Epidermal melanocyte (primary cell): ENCODE results near the gene SNX19.

ENCODE experiments used
- DNase-seq: peaks from one replicate; pipeline ENCODE4 v3.0.0; 2011; ENCODE audit warnings: low spot score; ENCODE audit not compliant: insufficient read length

The SNX19 gene

DNA sequence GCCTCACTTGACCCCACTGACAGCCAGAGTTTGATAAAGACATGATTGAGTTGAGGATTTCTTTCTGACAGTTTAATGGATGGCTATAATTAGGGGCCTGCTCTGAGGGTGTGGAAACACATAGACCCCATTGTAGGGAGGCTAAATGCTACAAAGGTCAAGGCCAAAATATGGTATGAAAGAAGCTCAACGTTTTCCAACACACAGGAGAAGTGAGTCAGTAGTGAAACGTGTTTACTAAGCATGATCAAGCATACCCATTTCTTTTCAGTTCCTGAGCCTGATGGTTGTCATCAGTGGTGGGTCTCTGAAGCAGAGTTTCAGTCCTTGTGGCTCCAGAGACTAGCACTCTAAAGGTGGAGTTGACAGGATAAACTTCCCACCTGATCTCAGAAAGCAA is 69.7 kb downstream of the SNX19 start:
- DNase-seq: no peak

DNA sequence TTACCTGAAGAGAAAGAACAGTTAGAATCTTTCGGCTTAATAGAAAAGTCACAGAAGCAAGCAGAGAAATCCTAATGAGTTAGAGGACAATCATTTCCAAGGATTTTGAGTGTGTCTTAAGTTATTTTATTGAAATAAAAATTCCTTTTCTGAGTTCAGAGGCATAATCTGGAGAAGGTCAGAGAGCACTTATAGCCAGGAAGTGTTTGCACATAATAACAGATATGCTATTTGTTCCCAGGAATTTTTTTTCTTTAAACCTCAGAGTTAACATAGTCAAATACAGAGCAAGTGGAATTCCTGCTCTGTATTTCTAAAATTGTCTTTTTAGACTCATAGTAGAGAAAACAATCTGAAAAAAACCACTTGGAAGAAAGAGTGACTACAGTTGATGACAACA is 74.3 kb downstream of the SNX19 start:
- DNase-seq: no peak

DNA sequence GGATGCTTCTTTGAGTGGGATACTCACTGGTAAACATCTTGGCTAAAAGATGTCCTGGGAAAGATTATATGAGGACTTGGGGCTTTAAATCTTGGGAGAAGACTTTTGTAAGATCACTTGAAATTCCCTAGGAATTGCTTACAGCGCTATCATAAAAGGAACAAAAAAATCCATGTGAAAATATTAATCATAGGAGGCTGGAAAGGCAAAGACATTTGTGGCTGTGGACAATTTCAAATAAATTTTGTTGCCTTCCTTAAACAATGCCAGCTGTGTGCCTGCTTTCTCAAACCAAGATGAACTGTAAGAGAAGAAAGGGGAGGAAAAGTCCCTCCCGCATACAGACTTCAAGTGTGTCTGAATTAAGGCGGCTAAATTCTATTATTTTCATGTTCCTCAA is 75.6 kb downstream of the SNX19 start:
- no peak for DNase-seq

DNA sequence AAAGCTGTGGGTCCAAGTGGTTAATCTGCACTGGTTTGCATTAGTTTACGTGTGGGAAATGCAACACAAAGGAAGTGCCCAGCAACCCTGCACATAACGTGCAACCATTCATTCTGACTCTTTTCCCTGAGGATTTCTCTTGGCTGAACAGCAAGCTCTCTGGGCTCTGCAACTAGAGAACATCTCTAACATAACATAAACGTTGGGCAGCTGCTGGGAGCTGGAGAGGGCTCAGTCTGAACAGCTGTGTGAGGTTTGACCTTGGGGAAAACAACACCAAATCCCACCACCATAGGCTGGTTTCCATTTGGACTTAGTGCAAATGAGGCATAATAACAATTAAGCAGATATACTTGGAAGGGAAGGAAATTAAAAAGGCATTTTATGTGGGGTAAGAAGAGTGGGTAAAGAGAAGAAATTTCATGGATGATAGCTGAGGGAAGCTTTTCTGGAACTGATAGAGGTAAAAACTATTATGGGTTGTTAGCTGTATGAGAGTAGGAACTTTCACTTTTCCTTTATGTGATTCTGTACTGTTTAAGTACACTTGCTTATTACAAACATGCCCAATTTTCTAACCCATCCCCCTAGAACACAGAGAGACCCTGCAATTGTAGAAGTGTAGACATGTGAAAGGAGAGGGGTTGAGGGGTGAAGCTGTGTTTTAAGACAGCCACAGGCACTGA is 76.2 kb downstream of the SNX19 start:
- no peak for DNase-seq

DNA sequence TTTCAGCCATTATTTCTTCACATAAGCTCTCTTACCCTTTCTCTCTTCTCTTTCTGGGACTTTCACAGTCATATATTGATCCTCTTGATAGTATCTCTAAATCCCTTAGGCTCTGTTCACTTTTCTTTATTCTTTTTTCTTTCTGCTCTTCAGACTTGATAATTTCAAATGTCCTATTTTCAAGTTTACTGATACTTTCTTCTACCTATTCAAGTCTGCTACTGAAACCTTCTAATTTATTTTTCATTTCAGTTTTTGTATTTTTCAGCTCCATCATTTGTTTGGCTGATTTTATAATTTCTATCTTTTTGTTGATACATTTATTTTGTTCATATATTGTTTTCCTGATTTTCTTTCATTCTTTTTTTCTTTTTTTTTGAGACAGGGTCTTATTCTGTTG is 79.1 kb downstream of the SNX19 start:
- DNase-seq: no peak

DNA sequence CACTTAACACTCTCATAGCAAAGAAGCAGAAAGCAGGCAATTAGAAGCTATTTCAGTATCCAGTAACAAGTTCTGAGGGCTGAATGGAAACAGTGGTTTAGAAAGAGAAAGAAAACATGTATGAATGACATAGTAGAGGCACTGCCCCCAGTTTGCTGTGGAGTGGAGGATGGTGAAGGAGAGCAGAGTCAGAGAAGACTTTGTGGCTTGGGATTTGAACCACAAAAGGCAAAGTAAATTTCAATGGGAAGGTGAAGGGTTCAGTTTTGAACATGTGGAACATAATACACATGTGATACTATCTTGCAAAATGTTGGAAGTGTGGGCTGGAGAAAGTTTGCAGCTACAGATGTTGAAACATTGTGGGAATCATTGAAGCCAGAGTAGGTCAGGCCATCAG is 81.4 kb downstream of the SNX19 start:
- no peak for DNase-seq

DNA sequence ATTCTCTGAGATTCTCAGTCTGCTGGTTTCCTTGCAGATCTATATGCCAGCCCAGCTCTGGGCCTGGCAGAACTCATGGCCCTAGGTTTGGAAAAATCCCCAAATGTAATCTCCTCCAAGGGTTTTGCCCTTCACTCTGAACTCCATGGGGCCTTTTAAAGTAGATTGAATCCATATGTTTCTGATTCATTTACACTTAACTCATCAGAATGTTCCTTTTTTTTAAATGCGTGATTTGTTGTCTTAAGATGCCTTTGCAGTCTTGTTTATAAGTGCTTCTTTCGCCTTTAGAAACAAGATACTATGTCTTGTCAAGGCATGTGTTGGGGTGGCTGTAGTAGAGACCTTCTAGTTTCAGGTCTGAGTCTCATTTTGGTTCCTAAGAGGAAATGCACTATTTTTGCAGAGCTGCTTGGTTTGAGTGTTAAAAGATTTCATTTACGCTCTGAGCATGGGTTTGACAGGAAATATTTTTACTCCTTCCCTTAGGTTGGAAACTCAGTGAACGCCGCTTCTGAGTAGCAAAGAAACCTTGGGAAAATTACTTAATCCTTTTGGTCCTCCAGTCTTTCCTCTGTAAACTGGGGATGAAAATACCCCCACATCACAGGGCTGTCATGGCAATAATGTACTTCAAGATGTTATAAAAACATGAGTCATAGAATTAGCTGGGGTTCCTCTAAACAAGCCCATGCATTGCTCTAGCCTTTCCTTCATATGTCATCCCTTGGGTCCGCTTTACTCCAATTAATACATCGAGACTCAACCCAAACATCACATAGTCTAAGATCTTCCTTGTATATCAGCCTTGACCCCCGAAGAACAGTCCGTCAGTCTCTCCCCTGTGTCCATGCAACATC is 83.5 kb downstream of the SNX19 start:
- DNase-seq: no peak

DNA sequence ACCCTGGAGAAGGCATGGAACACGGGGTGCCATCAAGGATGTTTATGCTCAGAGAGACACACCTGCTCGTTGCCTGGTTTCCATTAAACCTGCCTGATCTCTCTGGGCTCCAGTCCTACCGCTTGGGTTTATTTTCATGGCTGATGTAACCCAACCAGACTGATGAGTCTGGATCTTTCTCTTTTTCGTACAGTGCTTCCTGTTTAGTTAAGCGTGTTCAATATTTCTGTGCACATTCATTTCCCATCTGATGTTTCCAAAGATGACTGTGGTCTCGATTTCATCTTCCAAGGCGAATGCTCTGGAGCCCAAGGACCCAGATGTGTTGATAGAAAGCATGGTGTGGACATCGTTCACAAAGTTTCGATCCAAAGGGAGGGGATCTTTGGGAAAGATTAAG is 84.3 kb downstream of the SNX19 start:
- DNase-seq: no peak

DNA sequence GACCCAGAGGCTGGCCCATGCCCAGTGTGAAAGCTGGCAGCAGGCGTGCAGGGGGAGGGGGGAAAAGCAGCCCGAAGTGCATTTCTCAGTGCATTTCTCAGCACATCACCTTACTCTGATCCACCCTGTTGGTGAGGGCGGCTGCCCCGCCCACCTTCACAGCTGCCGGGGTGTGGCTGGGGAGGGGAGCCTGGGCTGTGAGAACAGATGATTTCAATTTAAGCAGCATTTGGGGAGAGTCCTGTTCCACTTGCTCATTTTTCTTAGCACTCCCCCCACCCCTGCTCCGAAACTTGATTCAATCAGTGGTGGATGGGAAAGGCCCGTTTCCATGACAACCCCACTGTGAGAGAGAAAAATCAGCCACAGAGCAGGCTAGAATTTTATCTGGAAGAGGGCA is 84.8 kb downstream of the SNX19 start:
- DNase-seq: no peak

DNA sequence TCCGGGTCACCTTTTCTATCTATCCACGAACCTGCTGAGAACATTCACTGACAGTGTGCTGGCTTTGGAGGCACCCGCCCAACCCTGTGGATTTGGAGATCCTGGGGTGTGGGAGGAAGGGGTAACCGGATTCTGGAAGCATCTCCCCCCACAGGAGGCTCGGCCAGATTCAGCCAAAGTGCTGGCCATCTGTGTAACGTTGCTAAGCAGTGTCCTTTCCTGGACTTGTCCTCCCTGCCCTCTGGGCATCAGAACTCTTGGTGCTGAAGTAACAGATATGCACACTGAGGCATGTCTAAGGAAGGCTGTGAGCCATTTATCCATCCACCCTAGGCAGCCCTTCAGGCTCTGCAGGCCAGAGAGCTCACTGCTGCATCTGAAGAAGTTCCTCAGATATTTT is 85.7 kb downstream of the SNX19 start:
- no peak for DNase-seq

DNA sequence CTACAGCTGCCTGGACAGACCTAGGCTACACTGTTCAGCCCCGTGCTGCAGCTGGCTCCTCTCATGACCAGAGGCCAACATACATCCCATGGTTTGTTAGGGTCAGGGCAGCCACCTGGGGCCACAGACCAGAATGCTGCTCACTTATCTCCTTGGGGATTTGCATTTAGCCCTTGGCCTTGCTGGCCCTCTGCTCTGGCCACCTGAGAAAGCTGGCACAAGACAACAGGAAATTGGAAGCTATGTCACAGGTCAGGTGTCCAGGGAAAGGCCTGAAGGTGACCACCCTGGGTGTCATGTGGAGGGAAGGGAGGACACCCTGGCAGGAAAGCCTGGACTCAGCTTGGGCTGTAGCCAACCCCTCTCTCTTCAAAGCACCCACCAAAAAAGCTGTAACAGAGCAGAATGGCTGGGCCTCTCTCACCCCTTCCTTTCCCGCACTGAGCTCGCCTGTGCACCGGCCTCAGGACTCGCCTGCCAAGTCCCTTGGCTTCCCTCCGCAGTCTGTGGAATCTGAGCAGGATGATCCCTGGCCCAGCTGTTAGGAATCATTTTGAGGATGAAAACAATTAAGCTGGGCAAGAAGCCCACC is 86.3 kb downstream of the SNX19 start:
- DNase-seq: no peak

DNA sequence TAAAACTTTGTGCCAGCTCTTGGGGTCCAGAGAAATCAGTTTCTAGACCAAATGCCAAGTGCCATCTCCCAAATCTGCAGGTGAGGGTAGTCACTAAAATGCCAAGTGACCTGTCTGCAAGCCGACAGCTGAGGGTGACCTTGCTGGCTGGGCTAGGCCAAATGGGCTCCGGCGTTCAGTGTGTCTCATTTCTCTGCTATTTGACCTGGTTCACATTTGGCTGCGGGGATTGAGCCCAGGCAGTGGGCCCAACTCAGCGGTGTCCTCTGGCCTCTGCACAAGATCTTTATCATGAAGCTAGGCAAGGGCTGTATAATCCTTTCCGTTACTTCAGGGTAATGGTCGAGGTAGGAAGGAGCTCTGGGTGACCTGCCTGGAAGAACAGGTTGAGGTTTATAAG is 87.5 kb downstream of the SNX19 start:
- no peak for DNase-seq

DNA sequence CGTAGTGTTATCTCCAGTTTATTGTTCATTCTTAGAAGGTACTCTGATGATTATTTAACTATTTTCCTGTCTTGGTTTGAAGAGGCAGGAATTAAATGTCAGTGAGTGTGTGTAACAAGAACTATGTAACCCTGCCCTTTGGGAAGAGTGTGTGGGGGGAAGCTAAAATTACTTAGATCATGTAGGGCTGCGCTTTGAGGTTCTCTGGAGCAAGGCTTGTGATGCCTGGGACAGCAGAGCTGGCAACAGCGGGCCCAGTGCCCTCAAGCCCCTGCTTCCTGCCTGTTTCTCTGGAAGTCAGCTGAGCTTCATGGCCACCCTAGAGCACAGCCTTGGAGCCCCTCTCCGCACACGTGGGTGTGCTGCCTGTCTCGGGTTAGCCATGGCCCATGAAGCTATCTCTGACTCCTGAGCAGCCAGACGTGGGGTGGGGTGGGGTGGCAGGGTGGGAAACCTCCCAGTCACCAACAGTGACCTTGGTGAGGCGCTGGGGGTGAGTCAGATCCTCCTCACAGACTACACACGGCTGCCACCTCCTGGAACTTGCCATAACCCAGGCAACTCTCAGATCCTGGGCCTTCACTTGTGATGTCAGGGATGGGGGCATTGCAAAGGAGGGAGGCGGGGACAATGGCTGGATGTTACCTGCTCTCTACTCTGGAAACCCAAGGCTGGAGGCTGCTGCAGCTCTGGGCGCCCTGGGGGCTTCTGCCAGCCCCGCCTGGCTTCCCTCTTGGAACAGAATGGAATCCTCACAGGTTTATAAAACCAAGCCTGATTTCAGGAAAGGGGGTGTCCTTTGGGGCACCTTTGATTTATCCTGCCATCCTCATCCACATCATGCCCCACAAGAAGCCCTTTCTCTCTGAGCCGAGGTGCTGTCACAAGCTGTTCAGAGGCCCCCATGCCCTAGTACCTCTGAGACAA is 88.6 kb downstream of the SNX19 start:
- no peak for DNase-seq

DNA sequence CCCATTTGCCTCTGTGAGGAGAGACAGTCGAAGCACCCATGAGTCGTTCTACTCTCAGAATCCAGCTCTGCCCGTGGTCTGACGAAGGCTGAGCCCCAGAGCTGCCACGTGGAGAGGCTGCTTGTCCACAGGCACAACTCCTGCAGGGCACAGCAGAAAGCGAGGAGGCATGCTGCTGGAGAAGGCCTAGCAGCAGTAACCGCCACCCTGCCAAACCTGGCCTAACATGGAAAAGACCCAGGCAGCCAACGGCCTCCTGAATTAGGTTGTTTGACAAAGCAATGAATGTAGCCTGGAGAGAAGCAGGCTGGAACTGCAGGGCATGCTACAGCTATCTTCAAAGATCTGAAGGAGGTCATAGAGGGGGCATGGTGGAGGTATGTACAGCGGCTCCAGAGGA is 89.7 kb downstream of the SNX19 start:
- DNase-seq: no peak

DNA sequence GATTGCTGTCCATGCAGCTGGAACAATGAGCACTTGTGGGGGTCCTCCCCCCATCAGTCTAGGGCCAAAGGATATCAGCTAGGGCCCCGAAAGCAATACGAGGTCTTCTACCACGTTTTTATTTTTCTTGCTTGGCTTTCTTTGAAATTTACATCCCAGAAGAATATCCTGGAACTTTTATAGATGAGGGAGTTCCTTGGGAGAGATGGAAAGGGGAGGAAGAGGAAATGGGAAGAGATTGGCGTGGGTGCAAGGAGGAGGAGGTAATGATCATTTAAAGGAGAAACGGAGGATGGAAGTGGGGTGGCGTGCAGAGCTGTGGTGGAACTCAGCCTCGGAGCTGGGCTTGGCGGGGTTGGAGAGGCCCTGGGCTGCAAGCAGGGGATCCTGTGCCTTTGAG is 90.3 kb downstream of the SNX19 start:
- no peak for DNase-seq

DNA sequence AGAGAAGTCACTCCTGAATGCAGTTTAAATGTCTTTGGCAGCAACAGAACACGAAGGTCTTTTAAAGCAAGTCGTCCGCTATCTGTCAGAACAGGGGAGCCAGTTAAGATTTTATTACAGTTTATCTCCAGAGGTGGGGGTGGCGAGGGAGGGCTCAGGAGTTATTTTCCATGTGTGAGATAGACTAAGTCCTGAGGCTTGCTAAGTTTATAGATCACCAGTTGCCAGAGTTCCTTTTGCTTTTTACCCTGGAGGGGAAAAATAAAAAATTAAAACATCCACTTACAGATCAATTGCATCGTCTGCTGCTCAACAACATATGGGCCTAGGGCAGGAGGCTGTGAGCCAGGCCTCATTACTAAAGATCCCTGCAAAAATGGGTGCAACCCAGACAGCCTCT is 90.7 kb downstream of the SNX19 start:
- DNase-seq: no peak
